Stimulated activated CD8-positive, alpha-beta memory T cell treated with anti-CD3 and anti-CD28 coated beads, Interleukin-7, amount 100 ng/mL, for 1 hour (primary cell): ENCODE data around the gene C1orf159.

ENCODE experiments used
- DNase-seq, 2 donors: peaks; one replicate each; pipeline ENCODE4 v3.0.0-alpha.2; 2020; ENCODE audit warnings: low read depth in 2 of 2

C1orf159 gene

GRCh38 chr1:1092149-1092855, 23.6 kb downstream of the C1orf159 start:
- no peak for DNase-seq

- DNase-seq, result no peak
Measured at GRCh38 chr1:1091344-1092148, 24.3 kb downstream of the C1orf159 start.

GRCh38 chr1:1090424-1091343, 25.2 kb downstream of the C1orf159 start:
- no peak for DNase-seq

- DNase-seq, result no peak
Measured at GRCh38 chr1:1089731-1090423, 26.0 kb downstream of the C1orf159 start.

GRCh38 chr1:1088801-1089680, 26.8 kb downstream of the C1orf159 start:
- DNase-seq, result no peak

GRCh38 chr1:1088029-1088800, 27.7 kb downstream of the C1orf159 start:
- no peak for DNase-seq

GRCh38 chr1:1087351-1088028, 28.4 kb downstream of the C1orf159 start:
- no peak for DNase-seq

- no peak for DNase-seq
Measured at GRCh38 chr1:1086911-1087341, 29.0 kb downstream of the C1orf159 start.

GRCh38 chr1:1085911-1086841, 29.7 kb downstream of the C1orf159 start:
- no peak for DNase-seq

- DNase-seq, result no peak
Measured at GRCh38 chr1:1085171-1085841, 30.6 kb downstream of the C1orf159 start.

GRCh38 chr1:1084372-1085170, 31.3 kb downstream of the C1orf159 start:
- DNase-seq, result no peak

- DNase-seq, result no peak
Measured at GRCh38 chr1:1083416-1084371, 32.2 kb downstream of the C1orf159 start.

- DNase-seq, result no peak
Measured at GRCh38 chr1:1082776-1083415, 33.0 kb downstream of the C1orf159 start.

GRCh38 chr1:1082239-1082775, 33.6 kb downstream of the C1orf159 start:
- no peak for DNase-seq
